ENCODE results near the gene UBLCP1. TPM values are rescaled to one million over a fixed set of nuclear protein-coding genes. Genes with fewer than 3 reads are reported as not detected.

The UBLCP1 gene
- total and polyA plus RNA-seq, 11 donors: 11.9 to 20.4 (median 14.4) TPM

GRCh38 chr5:159316519-159317383 lies 53.7 kb downstream of the UBLCP1 start:
- TF ChIP-seq POLR2A (IDR thresholded peaks at IDR 0.05): no peak
- TF ChIP-seq CTCF (IDR thresholded peaks at IDR 0.05): peak; percentile 26 to 63 (median 46)
- Histone ChIP-seq H3K27me3 (peaks cover 0 to 21% (median 0%) of the 10 kb centered on the region in 9 donors), H3K4me1 (no peaks in the 10 kb centered on the region), H3K27ac (no peak overlapping the region), H3K4me3 (no peak overlapping the region), H3K36me3 (no peaks in the 10 kb centered on the region), H3K9me3 (no peaks in the 10 kb centered on the region)
- intact Hi-C loops (cut with DNase I): loop anchor here in 7 of 10 donors (1.0 to 10.0 kb wide), 4 partner anchors 159 to 162 kb away; no protein-coding TSS in a partner anchor
- peak in 2 of 5 donors; percentile 20 to 31 for DNase-seq
- WGBS, 4 donors: 76 to 86% (median 79%) methylated on average over 9 of the region's 9 CpGs
- ATAC-seq: peak; percentile 51 to 66 (median 58)

- Histone ChIP-seq H3K4me1 (no peaks in the 10 kb centered on the region), H3K9me3 (no peaks in the 10 kb centered on the region), H3K27ac (no peak overlapping the region), H3K36me3 (no peaks in the 10 kb centered on the region), H3K27me3 (peaks cover 0 to 10% (median 0%) of the 10 kb centered on the region in 9 donors), H3K4me3 (no peak overlapping the region)
- ATAC-seq: no peak
- no peak for DNase-seq
- intact Hi-C loops (cut with DNase I): loop anchor here in 6 of 10 donors (2.0 to 10.0 kb wide), 3 partner anchors 161 to 163 kb away; no protein-coding TSS in a partner anchor
- TF ChIP-seq POLR2A (IDR thresholded peaks at IDR 0.05): no peak
- WGBS, 4 donors: 55 to 59% (median 58%) methylated on average over 2 of the region's 2 CpGs
These were observed 54.8 kb downstream of the UBLCP1 start for GRCh38 chr5:159317849-159318248.

- no peak overlapping the region for H3K27ac ChIP-seq
- whole genome bisulfite sequencing, 4 donors: 90 to 94% (median 94%) methylated on average over 4 of the region's 4 CpGs
- TF ChIP-seq CTCF (IDR thresholded peaks at IDR 0.05) (no peak), POLR2A (IDR thresholded peaks at IDR 0.05) (no peak)
- ATAC-seq: no peak
- intact Hi-C loops (cut with DNase I): loop anchor here in 4 of 10 donors (5.0 to 10.0 kb wide), 2 partner anchors 161 to 164 kb away; no protein-coding TSS in a partner anchor
- H3K36me3 ChIP-seq: no peaks in the 10 kb centered on the region
- H3K4me1 ChIP-seq: no peaks in the 10 kb centered on the region
- DNase-seq: no peak
- peaks cover 0 to 7% (median 0%) of the 10 kb centered on the region in 9 donors for H3K27me3 ChIP-seq
- H3K9me3 ChIP-seq: no peaks in the 10 kb centered on the region
- H3K4me3 ChIP-seq: no peak overlapping the region
These were observed 55.4 kb downstream of the UBLCP1 start for GRCh38 chr5:159318448-159318847.

GRCh38 chr5:159319363-159319762 lies 56.3 kb downstream of the UBLCP1 start:
- Histone ChIP-seq H3K9me3 (no peaks in the 10 kb centered on the region), H3K36me3 (no peaks in the 10 kb centered on the region), H3K4me3 (no peak overlapping the region), H3K4me1 (no peaks in the 10 kb centered on the region), H3K27me3 (no peaks in the 10 kb centered on the region), H3K27ac (no peak overlapping the region)
- ATAC-seq: no peak
- WGBS, 4 donors: 75 to 80% (median 78%) methylated on average over 3 of the region's 3 CpGs
- TF ChIP-seq CTCF (IDR thresholded peaks at IDR 0.05) (no peak), POLR2A (IDR thresholded peaks at IDR 0.05) (no peak)
- intact Hi-C loops (cut with DNase I): loop anchor here in 4 of 10 donors (5.0 to 10.0 kb wide), 2 partner anchors 162 to 165 kb away; no protein-coding TSS in a partner anchor
- no peak for DNase-seq

All from heart left ventricle (tissue), 16 donors.